Keratinocyte (primary cell): ENCODE measurements around the gene F10. TPM values are rescaled to one million over a fixed set of nuclear protein-coding genes. Genes with fewer than 3 reads are reported as not detected.

Source experiments
- DNase-seq: peaks from one replicate; pipeline ENCODE4 v3.0.0-alpha.2; 2011; ENCODE audit warnings: low read depth, missing footprints, low spot score
- FAIRE-seq: peaks from 2 replicates; lab custom pipeline; 2011; peaks lifted over from hg19 to GRCh38; lab: Jason Lieb, UNC
- H2AFZ ChIP-seq: 2 replicates; pipeline ENCODE4 v1.6.0; 2012; ENCODE audit warnings: low read length, control low read depth, inconsistent platforms; ENCODE audit not compliant: control insufficient read depth
- H3K27ac ChIP-seq: 2 replicates; pipeline ENCODE4 v1.5.1; 2011; ENCODE audit warnings: low read length; ENCODE audit not compliant: control insufficient read depth, insufficient read depth
- H3K27me3 ChIP-seq: 3 replicates; pipeline ENCODE4 v1.6.0; 2011; ENCODE audit warnings: low read length; ENCODE audit not compliant: control insufficient read depth, insufficient read depth; ENCODE audit errors: extremely low read depth
- H3K36me3 ChIP-seq, 2 experiments: 2 replicates in 1 of 2; 3 replicates in 1 of 2; pipeline ENCODE4 v1.5.1; 2011; ENCODE audit warnings: low read length in 2 of 2, mild to moderate bottlenecking in 1 of 2; ENCODE audit not compliant: control insufficient read depth in 2 of 2, insufficient read depth in 2 of 2; ENCODE audit errors: extremely low read depth in 1 of 2
- H3K4me1 ChIP-seq: 3 replicates; pipeline ENCODE4 v1.5.1; 2011; ENCODE audit warnings: low read length; ENCODE audit not compliant: control insufficient read depth, insufficient read depth; ENCODE audit errors: extremely low read depth
- H3K4me2 ChIP-seq: 3 replicates; pipeline ENCODE4 v1.6.0; 2011; ENCODE audit warnings: low read depth, low read length; ENCODE audit not compliant: control insufficient read depth, insufficient read depth; ENCODE audit errors: extremely low read depth
- H3K4me3 ChIP-seq, 3 experiments: fragments of 200-600 bp in 1 of 3; sonication (generic) in 1 of 3; 2 replicates in 2 of 3; 3 replicates in 1 of 3; pipeline ENCODE4 v1.5.1; 2011 to 2016; ENCODE audit warnings: low read length in 3 of 3, mild to moderate bottlenecking in 3 of 3, control low read depth in 2 of 3, inconsistent platforms in 1 of 3, low read depth in 1 of 3, mixed read lengths in 1 of 3, mixed run types in 1 of 3, moderate library complexity in 1 of 3; ENCODE audit not compliant: control insufficient read depth in 2 of 3, insufficient read depth in 2 of 3; ENCODE audit errors: extremely low read depth in 1 of 3
- H3K79me2 ChIP-seq: 2 replicates; pipeline ENCODE4 v1.6.0; 2012; ENCODE audit warnings: low read length; ENCODE audit not compliant: control insufficient read depth, insufficient read depth
- H3K9ac ChIP-seq: 3 replicates; pipeline ENCODE4 v1.6.0; 2011; ENCODE audit warnings: low read length; ENCODE audit not compliant: control insufficient read depth, insufficient read depth; ENCODE audit errors: extremely low read depth
- H3K9me1 ChIP-seq: 3 replicates; pipeline ENCODE4 v1.6.0; 2011; ENCODE audit warnings: low read length; ENCODE audit not compliant: control insufficient read depth, insufficient read depth; ENCODE audit errors: extremely low read depth
- H3K9me3 ChIP-seq: 2 replicates; pipeline ENCODE4 v1.5.1; 2012; ENCODE audit warnings: low read depth, low read length; ENCODE audit not compliant: control insufficient read depth
- H4K20me1 ChIP-seq: 3 replicates; pipeline ENCODE4 v1.6.0; 2011; ENCODE audit warnings: low read length; ENCODE audit not compliant: control insufficient read depth, insufficient read depth; ENCODE audit errors: extremely low read depth
- CTCF ChIP-seq, 3 experiments: IDR thresholded peaks in 1 of 3; conservative IDR thresholded peaks in 1 of 3; optimal IDR thresholded peaks in 1 of 3; 2 replicates in 2 of 3; 3 replicates in 1 of 3; pipeline versions ENCODE3 to v1.5.1; 2011; ENCODE audit warnings: low read length in 3 of 3, mild to moderate bottlenecking in 3 of 3, moderate library complexity in 2 of 3, control low read depth in 1 of 3, inconsistent platforms in 1 of 3; ENCODE audit not compliant: insufficient read depth in 2 of 3; ENCODE audit errors: extremely low read depth in 1 of 3
- EZH2 ChIP-seq: IDR thresholded peaks from one replicate; pipeline ENCODE4 v1.6.1; 2012; ENCODE audit warnings: inconsistent platforms, mild to moderate bottlenecking, low read length, moderate library complexity
- dilution Hi-C: fragments of 300-500 bp; cut with MboI; formaldehyde crosslinking; loops from one replicate; pipeline ENCODE4 v1.7.0; 2020; ENCODE audit warnings: low sequenced_read_pairs; ENCODE audit not compliant: extremely low pct_ligation_motif_present
- polyA plus RNA-seq, 5 experiments: library from polyadenylated mRNA; depleted of rRNA in 3 of 5; stranded (reverse) in 3 of 5; stranded (forward) in 1 of 5; unstranded in 1 of 5; fragments of >200 nt; gene quantifications; 1 replicate in 1 of 5; 2 replicates in 3 of 5; 3 replicates in 1 of 5; pipeline versions ENCODE4 v1.2.1 to v1.2.3, GENCODE V29; 2011 to 2012; ENCODE audit warnings: missing spikeins in 2 of 5, low read depth in 1 of 5, low replicate concordance in 1 of 5

F10 gene
- polyA plus RNA-seq, 1 donor (not counting 4 experiments of a cell fraction or from before 2014, with no cell fraction given) = not detected

- peaks cover 23 to 44% of the 10 kb centered on the region in 2 experiments for H3K36me3 ChIP-seq
- no peak for FAIRE-seq
Measured at GRCh38 chr13:113184568-113185440, 62.2 kb downstream of the F10 start.

GRCh38 chr13:113186061-113186900 is 63.7 kb downstream of the F10 start:
- TF ChIP-seq EZH2 (no peak), CTCF (optimal IDR thresholded peaks at IDR 0.05 in 1 of 3, IDR thresholded peaks at IDR 0.05 in 1 of 3, conservative IDR thresholded peaks at IDR 0.05 in 1 of 3; ENCODE audit: extremely low read depth in 1 of 3, insufficient read depth in 2 of 3, low read length in 3 of 3) (no peak)
- Histone ChIP-seq H3K4me2 (no peak overlapping the region), H3K9me1 (no peaks in the 10 kb centered on the region), H3K79me2 (peaks cover 14% of the 10 kb centered on the region), H3K36me3 (peaks cover 22 to 37% of the 10 kb centered on the region in 2 experiments), H3K27ac (peak overlapping the region; percentile 59), H3K9ac (no peak overlapping the region), H3K9me3 (no peaks in the 10 kb centered on the region), H3K4me1 (peaks cover 12% of the 10 kb centered on the region), H3K27me3 (no peaks in the 10 kb centered on the region), H2AFZ (no peak overlapping the region), H3K4me3 (no peak overlapping the region), H4K20me1 (no peaks in the 10 kb centered on the region)
- DNase-seq (no peak), FAIRE-seq (no peak)
- dilution Hi-C loops = no loop called here

More at GRCh38 chr13:113184568-113185440, 62.2 kb downstream of the F10 start:
- dilution Hi-C loops = no loop called here
- Histone ChIP-seq H3K9me1 (no peaks in the 10 kb centered on the region), H3K4me2 (no peak overlapping the region), H3K9me3 (no peaks in the 10 kb centered on the region), H3K79me2 (peaks cover 14% of the 10 kb centered on the region), H3K9ac (no peak overlapping the region), H3K27ac (no peak overlapping the region), H4K20me1 (no peaks in the 10 kb centered on the region), H3K27me3 (no peaks in the 10 kb centered on the region), H2AFZ (no peak overlapping the region), H3K4me1 (peaks cover 12% of the 10 kb centered on the region), H3K4me3 (no peak overlapping the region)
- no peak for TF ChIP-seq EZH2
- no peak for TF ChIP-seq CTCF (optimal IDR thresholded peaks at IDR 0.05 in 1 of 3, IDR thresholded peaks at IDR 0.05 in 1 of 3, conservative IDR thresholded peaks at IDR 0.05 in 1 of 3; ENCODE audit: extremely low read depth in 1 of 3, insufficient read depth in 2 of 3, low read length in 3 of 3)
- no peak for DNase-seq
